Activated naive CD4-positive, alpha-beta T cell treated with anti-CD3 and anti-CD28 coated beads, Interleukin-2, amount 50 U/mL, for 72 hours (primary cell): Measurements from ENCODE around the gene RIN2. TPM values are rescaled to one million over a fixed set of nuclear protein-coding genes. Genes with fewer than 3 reads are reported as not detected.
"Not testable (repeated sequence)": the region's sequence is repeated elsewhere in the genome, so short reads cannot be mapped to it uniquely, and the experiment has no call there.

Source experiments
- ATAC-seq, 2 donors: fragments of 150-1000 bp; cut with Tn5 transposase; 2 replicates each; pipeline ENCODE4 v1.10.0; 2021; ENCODE audit warnings: mild to moderate bottlenecking in 2 of 2, moderate library complexity in 2 of 2
- DNase-seq, 2 donors: peaks; one replicate each; pipeline ENCODE4 v3.0.0; 2021 to 2022; ENCODE audit warnings: low spot score in 2 of 2
- H3K27ac Mint-ChIP-seq, 2 donors: one replicate each; pipeline ENCODE4 v1.8.0; 2022; ENCODE audit warnings: mild to moderate bottlenecking in 2 of 2, mixed read lengths in 2 of 2
- H3K36me3 Mint-ChIP-seq, 2 donors: one replicate each; pipeline ENCODE4 v1.8.0; 2022; ENCODE audit warnings: mixed read lengths in 2 of 2
- H3K9me3 Mint-ChIP-seq, 2 donors: one replicate each; pipeline ENCODE4 v1.8.0; 2022; ENCODE audit warnings: mixed read lengths in 2 of 2
- total RNA-seq, 2 donors: library from RNA; stranded (reverse); gene quantifications; one replicate each; pipeline ENCODE4 v1.2.3, GENCODE V29; 2022

Gene RIN2
- total RNA-seq, 2 donors from 2014 or later, result not detected

- Mint-ChIP-seq H3K36me3 (no peaks in the 10 kb centered on the region), H3K9me3 (peaks cover 4 to 9% of the 10 kb centered on the region in 2 donors), H3K27ac (no peak overlapping the region)
- ATAC-seq, result no peak
- DNase-seq, result no peak
Measured at GRCh38 chr20:19750101-19750606, 7.9 kb upstream of the RIN2 start.

- H3K9me3 Mint-ChIP-seq, result peaks cover 4 to 7% of the 10 kb centered on the region in 2 donors
- H3K27ac Mint-ChIP-seq, result no peak overlapping the region
- no peak for DNase-seq
- no peaks in the 10 kb centered on the region for H3K36me3 Mint-ChIP-seq
- ATAC-seq, result no peak
Measured at GRCh38 chr20:19750907-19751636, 7.0 kb upstream of the RIN2 start.

DNA sequence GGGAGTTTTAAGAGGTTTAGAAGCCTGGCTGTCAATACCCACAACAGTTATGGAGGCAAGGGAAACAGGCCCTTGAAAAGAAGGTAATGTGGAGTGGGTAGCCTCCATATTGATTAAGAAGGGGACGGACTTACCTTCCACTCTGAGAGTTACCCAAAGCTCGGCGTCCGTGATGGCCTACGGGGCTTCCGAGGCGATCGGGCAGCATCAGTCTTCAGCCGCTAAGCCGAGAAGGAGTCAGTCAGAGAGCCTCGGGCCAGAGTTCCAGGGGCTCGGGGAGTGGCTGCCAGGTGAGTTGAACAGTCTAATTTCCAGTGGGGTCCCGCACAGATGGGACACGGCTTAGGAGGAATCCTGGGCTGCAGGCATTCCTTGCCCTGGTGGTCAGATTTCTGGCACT, 3.9 kb upstream of the RIN2 start:
- H3K36me3 Mint-ChIP-seq, DNase-seq, ATAC-seq, H3K9me3 Mint-ChIP-seq, H3K27ac Mint-ChIP-seq: not testable (repeated sequence)

DNA sequence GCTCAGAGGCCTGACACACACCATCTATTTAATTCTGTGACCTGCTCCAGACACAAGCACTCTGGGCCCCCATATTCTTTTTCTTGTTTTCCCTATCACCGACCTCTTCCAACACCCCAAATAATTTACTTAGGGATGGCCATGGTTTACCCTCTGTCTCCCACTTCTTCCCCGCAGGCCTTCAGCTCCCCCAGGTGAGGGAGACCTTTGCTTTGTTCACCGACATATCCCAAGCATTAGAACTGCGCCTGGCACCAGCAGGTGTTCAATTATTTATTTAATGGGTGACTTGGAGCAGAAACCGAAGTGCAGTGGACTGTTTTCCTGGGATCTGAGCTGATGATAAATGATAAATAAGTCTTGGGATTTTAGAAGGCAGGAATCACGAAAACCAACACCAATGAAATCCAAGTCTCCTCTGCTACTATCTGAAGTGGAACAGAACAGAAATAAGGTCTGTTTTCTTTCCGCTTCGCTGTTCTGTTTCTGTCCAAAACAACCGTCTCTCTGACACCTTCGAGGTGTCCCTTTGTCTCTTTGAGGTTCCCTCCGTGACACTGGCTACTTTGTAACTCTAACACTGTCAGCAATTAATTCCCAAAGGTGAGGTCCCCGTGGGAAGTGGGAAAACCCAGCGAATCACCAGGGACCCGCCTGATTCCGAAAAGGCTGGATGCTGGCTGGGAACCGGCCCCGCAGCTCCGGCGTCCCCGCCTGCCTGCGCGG, 1.1 kb upstream of the RIN2 start:
- no peaks in the 10 kb centered on the region for H3K9me3 Mint-ChIP-seq
- DNase-seq, result no peak
- no peaks in the 10 kb centered on the region for H3K36me3 Mint-ChIP-seq
- H3K27ac Mint-ChIP-seq, result no peak overlapping the region
- ATAC-seq, result no peak

GRCh38 chr20:19757487-19758132, 448 bp upstream of the RIN2 start:
- H3K9me3 Mint-ChIP-seq, result no peaks in the 10 kb centered on the region
- H3K27ac Mint-ChIP-seq, result no peak overlapping the region
- DNase-seq (no peak), ATAC-seq (peak in 1 of 2 donors; percentile 18)
- no peaks in the 10 kb centered on the region for H3K36me3 Mint-ChIP-seq

DNA sequence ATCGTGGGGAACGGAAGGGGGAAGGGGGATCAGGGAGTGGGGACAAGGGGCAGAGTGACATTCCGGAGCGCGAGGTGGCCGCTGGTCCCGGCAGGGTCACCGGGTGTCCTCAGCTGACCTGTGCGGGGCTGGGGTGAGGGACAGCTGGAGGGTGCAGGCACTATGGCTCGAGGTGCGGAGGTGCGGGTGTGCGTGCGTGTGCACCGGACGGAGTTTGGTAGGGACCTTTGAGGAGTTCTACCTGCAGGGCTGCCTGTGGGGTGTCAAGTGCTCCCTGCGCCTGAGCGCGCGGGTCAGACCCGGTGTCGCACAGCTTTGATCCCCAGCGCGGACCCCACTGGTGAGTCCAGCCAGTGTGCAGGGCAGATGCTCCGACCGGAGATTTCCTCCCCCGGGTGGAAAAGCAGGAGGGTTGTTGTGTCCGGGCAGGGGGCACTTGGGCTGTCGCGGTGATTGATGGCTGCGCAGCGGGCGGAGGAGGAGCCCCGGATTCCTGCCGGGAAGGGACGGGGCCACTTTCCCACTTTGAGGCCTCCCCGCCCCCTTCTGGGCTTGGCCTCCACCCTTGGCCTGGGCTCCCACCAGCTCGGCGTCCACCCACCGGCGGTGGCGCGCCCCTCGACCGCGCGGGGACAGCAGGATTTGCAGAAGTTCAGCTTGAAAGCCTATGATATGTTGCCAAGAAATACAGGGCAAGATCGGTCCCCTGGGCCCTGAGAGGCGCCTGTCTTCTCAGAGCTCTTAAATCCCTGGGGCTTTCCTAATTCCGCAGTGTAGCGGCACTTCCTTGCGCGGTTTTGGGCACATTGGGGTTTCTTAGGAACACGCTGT, 658 bp downstream of the RIN2 start:
- Mint-ChIP-seq H3K9me3 (no peaks in the 10 kb centered on the region), H3K27ac (no peak overlapping the region), H3K36me3 (no peaks in the 10 kb centered on the region)
- ATAC-seq (no peak), DNase-seq (no peak)

DNA sequence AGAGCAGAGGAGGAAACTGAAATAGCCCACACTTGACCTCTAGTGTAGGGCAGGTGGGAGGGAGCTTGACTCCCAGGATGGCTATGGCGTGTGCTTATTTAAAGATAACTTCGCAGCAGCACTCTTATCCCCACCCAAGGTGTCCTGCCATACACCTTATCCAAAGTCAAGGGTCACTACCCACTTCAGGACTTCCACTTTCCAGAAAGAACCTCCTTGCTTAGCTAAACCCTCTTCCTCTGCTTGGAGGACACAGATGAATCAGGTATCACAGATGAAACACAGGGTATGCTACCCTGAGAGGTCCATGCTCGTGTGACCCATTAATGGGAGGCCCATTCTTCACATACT, 2.3 kb downstream of the RIN2 start:
- DNase-seq, result no peak
- Mint-ChIP-seq H3K36me3 (no peaks in the 10 kb centered on the region), H3K9me3 (no peaks in the 10 kb centered on the region), H3K27ac (no peak overlapping the region)
- ATAC-seq, result no peak

DNA sequence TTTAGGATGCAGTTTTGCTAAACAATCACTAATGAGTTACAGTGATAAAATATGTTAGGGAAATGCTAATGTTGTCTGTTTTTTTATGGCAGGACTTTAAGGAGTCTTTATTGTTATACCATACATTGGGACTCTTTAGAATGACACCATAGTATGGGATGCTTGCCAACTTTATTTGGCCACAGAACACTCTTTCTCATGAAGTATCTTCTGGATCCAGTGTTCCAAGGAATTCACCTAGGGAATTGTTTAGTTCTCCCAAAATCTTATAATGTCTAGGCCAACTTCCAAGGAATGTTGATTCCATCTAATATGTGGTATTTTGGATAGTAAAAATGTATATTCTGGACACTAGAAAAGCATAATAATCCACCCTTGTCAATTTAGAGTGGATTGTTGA, 3.3 kb downstream of the RIN2 start:
- DNase-seq (no peak), ATAC-seq (no peak)
- H3K27ac Mint-ChIP-seq, result no peak overlapping the region
- H3K36me3 Mint-ChIP-seq, result no peaks in the 10 kb centered on the region
- H3K9me3 Mint-ChIP-seq, result no peaks in the 10 kb centered on the region

DNA sequence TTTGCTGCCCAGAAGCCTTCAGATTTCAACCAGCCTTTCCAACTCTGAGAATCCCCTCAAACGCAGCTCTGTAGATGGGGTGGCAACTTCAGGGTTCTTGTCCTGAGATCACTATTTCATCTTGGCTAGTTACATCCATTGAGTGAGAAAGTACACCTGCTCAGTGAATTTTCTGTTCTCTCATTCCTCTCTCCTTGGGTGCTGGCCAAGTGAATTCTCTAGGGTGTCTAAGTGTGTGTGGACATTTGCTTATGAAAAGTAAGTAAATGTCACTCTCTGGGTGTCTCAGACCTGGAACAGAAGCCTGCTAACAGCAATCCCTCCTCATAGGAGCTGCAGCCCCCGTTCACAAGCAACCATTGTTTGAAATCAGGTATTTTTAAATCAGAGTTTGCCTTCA, 3.8 kb downstream of the RIN2 start:
- no peak for ATAC-seq
- DNase-seq, result no peak
- Mint-ChIP-seq H3K27ac (no peak overlapping the region), H3K36me3 (no peaks in the 10 kb centered on the region), H3K9me3 (no peaks in the 10 kb centered on the region)

DNA sequence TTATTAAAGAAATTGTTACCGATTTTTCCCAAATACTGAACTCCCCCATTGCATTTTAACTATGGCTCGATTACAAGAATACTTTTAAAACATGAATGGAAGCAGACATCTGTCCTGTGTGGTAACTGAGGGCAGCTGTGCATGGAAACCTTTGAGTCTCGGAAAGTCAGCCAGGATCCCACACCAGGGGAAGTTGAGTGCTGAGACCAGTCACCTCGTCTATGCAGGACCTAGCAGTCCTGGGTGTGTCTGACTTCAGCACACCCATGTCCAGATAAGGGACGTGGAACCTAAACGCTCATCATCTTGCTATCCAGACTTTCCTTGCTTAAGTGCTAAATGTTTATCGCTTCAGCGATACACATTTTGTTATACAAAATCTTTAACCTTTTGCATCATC, 6.1 kb downstream of the RIN2 start:
- Mint-ChIP-seq H3K9me3 (no peaks in the 10 kb centered on the region), H3K27ac (no peak overlapping the region), H3K36me3 (no peaks in the 10 kb centered on the region)
- ATAC-seq (no peak), DNase-seq (no peak)

DNA sequence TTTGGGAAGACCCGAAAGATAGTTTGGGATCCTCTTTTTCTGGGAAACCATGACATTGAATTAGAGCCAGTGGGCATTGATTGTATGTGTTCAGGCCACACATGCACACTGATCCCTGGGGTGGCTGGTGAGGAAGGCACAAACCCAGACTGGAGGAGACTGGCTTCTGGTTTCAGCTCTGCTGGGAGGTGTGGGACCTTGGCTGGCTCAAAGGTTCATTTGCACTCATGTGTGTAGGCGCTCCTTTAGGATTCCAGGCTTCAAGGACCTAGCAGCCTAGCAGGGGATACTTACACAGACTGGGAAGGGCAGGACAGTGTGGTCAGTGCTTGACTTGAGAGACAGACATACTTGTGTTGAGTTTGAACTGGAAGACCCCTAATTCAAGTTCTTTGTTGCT, 7.2 kb downstream of the RIN2 start:
- H3K9me3 Mint-ChIP-seq, result no peaks in the 10 kb centered on the region
- DNase-seq (no peak), ATAC-seq (no peak)
- no peak overlapping the region for H3K27ac Mint-ChIP-seq
- H3K36me3 Mint-ChIP-seq, result no peaks in the 10 kb centered on the region

DNA sequence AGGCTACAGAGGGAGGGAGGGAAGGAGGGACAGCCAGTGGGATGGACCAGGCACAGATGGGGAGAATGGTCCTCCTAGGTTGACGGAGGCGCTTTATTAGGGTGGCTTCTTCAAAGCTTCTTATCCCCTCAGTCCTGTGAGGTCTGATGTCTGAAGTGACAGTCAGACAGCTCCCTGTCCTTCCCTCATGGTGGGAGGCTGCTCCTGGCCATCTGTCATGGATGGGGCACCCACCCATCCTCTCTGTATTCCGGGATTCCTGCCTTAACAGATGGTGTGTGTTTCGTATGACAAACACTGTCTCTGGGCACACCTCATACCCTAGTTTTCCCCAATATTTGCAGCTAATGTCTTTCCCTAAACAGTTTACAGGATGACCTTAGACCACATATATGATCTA, 7.9 kb downstream of the RIN2 start:
- H3K36me3 Mint-ChIP-seq, result no peaks in the 10 kb centered on the region
- H3K9me3 Mint-ChIP-seq, result no peaks in the 10 kb centered on the region
- H3K27ac Mint-ChIP-seq, result no peak overlapping the region
- no peak for ATAC-seq
- no peak for DNase-seq

- no peaks in the 10 kb centered on the region for H3K36me3 Mint-ChIP-seq
- H3K27ac Mint-ChIP-seq, result no peak overlapping the region
- no peaks in the 10 kb centered on the region for H3K9me3 Mint-ChIP-seq
- DNase-seq (no peak), ATAC-seq (no peak)
Measured at GRCh38 chr20:19767070-19767469, 9.0 kb downstream of the RIN2 start.

DNA sequence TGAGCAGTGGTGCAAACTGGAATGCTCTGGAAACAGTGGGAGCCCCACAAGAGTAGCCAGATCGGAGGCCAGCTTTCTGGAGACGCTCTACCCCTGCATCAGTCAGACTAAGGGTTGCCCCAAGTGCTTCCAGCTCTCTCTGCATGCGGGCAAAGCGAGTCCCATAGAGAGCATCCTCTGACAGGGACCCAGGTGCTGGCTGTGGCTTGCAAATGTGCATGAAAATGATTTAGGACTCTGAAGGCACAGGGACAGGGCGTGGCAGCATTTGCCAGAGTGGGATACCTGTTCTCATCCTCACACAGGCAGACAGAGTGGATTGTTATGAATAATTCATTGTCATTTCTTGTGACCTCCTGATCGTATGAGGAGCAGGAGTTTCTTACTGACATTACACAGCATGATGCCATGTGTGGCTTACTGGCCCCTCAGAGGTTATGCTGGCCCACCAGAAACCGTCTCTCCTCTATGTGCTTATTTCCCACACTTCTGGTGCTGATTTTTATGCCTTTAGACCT, 10.3 kb downstream of the RIN2 start:
- DNase-seq (no peak), ATAC-seq (no peak)
- H3K9me3 Mint-ChIP-seq, result no peaks in the 10 kb centered on the region
- no peaks in the 10 kb centered on the region for H3K36me3 Mint-ChIP-seq
- H3K27ac Mint-ChIP-seq, result no peak overlapping the region

DNA sequence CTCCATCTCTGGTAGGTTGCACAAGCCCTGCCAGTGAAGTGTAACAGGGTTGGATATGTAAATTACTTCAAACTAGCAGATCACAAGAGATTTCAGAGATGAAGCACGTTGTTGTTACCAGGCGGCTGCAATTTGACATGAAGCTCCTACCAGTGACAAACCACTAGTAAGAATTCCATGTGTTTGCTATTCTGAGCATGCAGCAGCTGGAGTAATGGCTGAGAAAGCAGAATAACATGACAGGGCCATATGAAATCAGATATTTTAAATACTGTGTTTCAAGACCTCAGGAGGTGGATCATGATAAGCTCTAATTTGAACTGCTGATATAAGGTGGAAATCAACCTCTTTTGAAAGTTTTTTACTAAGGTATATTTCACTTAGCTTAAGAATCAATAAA, 11.4 kb downstream of the RIN2 start:
- DNase-seq, result no peak
- Mint-ChIP-seq H3K9me3 (no peaks in the 10 kb centered on the region), H3K36me3 (no peaks in the 10 kb centered on the region), H3K27ac (no peak overlapping the region)
- no peak for ATAC-seq

DNA sequence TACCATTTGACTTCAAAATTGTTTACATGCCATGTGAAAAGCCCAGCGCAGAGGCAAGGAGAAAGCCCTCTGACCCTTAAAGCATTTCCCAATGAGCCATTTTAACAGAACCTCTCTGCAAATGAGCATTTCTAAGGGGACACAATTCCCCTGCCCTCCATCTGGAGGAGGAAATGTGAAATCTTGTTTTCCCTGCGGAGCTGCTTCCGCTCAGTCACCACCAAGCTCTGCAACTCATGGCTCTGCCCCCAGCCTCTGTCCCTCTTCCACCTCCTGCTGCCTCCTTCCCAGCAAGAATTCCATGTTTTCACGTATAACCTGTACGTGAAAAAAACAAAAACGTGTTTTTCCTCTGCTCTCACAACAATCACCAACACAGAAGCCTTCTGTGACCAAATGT, 12.3 kb downstream of the RIN2 start:
- DNase-seq (no peak), ATAC-seq (no peak)
- no peaks in the 10 kb centered on the region for H3K9me3 Mint-ChIP-seq
- H3K36me3 Mint-ChIP-seq, result no peaks in the 10 kb centered on the region
- no peak overlapping the region for H3K27ac Mint-ChIP-seq

DNA sequence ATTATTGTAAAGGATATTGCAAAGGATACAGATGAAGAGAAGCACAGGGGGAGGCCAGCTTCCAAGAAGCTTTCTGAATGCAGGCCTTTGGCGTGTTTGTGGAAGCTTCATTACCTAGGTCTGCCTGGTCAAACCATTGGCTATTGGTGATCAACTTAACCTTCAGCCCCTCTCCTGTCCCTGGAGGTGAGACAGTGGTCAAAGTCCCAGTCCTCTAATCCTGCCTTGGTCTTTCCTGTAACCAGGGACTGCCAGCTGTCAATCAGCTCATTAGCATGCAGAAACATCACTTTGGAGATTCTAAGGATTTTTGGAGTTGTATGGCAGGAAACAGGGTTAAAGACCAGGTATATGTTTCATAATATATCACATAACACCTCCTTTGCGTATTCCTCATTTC, 13.0 kb downstream of the RIN2 start:
- Mint-ChIP-seq H3K36me3 (no peaks in the 10 kb centered on the region), H3K27ac (no peak overlapping the region)

More for the DNA sequence above, 13.0 kb downstream of the RIN2 start:
- no peaks in the 10 kb centered on the region for H3K9me3 Mint-ChIP-seq
- no peak for ATAC-seq
- no peak for DNase-seq
